ENCODE data around the gene SCRN2.
A peak's percentile ranks its signal among the peaks of the same experiment; 100 is the strongest.

SCRN2 gene

GRCh38 chr17:47821031-47821423 lies 20.0 kb downstream of the SCRN2 start:
- DNase-seq (ENCODE audit: low spot score) = no peak

GRCh38 chr17:47820033-47820789 lies 20.9 kb downstream of the SCRN2 start:
- no peak for DNase-seq (ENCODE audit: low spot score)

- DNase-seq (ENCODE audit: low spot score) = no peak
Observed at GRCh38 chr17:47819475-47819874, 21.6 kb downstream of the SCRN2 start.

GRCh38 chr17:47818002-47818695 lies 22.9 kb downstream of the SCRN2 start:
- no peak for DNase-seq (ENCODE audit: low spot score)

- no peak for DNase-seq (ENCODE audit: low spot score)
Observed at GRCh38 chr17:47816947-47817346, 24.1 kb downstream of the SCRN2 start.

- DNase-seq (ENCODE audit: low spot score) = no peak
Observed at GRCh38 chr17:47816111-47816735, 24.9 kb downstream of the SCRN2 start.

GRCh38 chr17:47815106-47815918 lies 25.8 kb downstream of the SCRN2 start:
- no peak for DNase-seq (ENCODE audit: low spot score)

GRCh38 chr17:47813512-47814031 lies 27.5 kb downstream of the SCRN2 start:
- no peak for DNase-seq (ENCODE audit: low spot score)

GRCh38 chr17:47813077-47813476 lies 28.0 kb downstream of the SCRN2 start:
- DNase-seq (ENCODE audit: low spot score) = no peak

- no peak for DNase-seq (ENCODE audit: low spot score)
Observed at GRCh38 chr17:47812146-47812920, 28.7 kb downstream of the SCRN2 start.

- no peak for DNase-seq (ENCODE audit: low spot score)
Observed at GRCh38 chr17:47811709-47812108, 29.4 kb downstream of the SCRN2 start.

GRCh38 chr17:47810901-47811635 lies 30.0 kb downstream of the SCRN2 start:
- no peak for DNase-seq (ENCODE audit: low spot score)

- DNase-seq (ENCODE audit: low spot score) = peak; percentile 93
Observed at GRCh38 chr17:47810200-47810821, 30.8 kb downstream of the SCRN2 start.

- no peak for DNase-seq (ENCODE audit: low spot score)
Observed at GRCh38 chr17:47808830-47809480, 32.1 kb downstream of the SCRN2 start.

GRCh38 chr17:47808036-47808829 lies 32.8 kb downstream of the SCRN2 start:
- no peak for DNase-seq (ENCODE audit: low spot score)

GRCh38 chr17:47807421-47807820 lies 33.7 kb downstream of the SCRN2 start:
- DNase-seq (ENCODE audit: low spot score) = no peak

GRCh38 chr17:47806913-47807255 lies 34.2 kb downstream of the SCRN2 start:
- no peak for DNase-seq (ENCODE audit: low spot score)

GRCh38 chr17:47806026-47806912 lies 34.8 kb downstream of the SCRN2 start:
- no peak for DNase-seq (ENCODE audit: low spot score)

All from kidney tubule cell (primary cell).